ENCODE results near the gene RALGAPA2.

DNA sequence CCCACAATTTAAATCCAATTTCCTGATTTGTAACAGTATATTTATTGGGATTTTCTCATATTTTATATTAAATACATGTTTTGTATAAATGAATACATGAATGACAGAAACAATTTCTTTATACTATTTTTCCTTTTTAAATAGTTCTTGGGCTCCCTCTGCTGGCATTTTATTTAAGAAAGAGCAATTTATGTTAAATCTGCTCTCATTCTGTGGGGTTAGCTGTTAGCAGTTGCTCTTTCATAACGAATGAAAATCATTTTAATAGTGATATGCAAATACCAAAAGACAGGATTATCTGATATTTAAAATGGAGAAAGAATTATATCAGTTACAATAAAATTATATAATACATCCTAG lies 118.3 kb downstream of the RALGAPA2 start:
- TF ChIP-seq, protein P1, sequence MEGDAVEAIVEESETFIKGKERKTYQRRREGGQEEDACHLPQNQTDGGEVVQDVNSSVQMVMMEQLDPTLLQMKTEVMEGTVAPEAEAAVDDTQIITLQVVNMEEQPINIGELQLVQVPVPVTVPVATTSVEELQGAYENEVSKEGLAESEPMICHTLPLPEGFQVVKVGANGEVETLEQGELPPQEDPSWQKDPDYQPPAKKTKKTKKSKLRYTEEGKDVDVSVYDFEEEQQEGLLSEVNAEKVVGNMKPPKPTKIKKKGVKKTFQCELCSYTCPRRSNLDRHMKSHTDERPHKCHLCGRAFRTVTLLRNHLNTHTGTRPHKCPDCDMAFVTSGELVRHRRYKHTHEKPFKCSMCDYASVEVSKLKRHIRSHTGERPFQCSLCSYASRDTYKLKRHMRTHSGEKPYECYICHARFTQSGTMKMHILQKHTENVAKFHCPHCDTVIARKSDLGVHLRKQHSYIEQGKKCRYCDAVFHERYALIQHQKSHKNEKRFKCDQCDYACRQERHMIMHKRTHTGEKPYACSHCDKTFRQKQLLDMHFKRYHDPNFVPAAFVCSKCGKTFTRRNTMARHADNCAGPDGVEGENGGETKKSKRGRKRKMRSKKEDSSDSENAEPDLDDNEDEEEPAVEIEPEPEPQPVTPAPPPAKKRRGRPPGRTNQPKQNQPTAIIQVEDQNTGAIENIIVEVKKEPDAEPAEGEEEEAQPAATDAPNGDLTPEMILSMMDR (conservative IDR thresholded peaks at IDR 0.05 in 1 of 2, IDR thresholded peaks at IDR 0.05 in 1 of 2; ENCODE audit: low read depth in 1 of 2, low read length in 2 of 2) = peak in 1 of 2 donors; percentile 34
- TF ChIP-seq EZH2 (IDR thresholded peaks at IDR 0.05; ENCODE audit: low read length, missing control alignments) = no peak
